ENCODE data around the gene USP25. TPM values are rescaled to one million over a fixed set of nuclear protein-coding genes. Genes with fewer than 3 reads are reported as not detected.

Gene USP25
- total RNA-seq, 2 donors from 2014 or later: 42.9 to 44.7 TPM

DNA sequence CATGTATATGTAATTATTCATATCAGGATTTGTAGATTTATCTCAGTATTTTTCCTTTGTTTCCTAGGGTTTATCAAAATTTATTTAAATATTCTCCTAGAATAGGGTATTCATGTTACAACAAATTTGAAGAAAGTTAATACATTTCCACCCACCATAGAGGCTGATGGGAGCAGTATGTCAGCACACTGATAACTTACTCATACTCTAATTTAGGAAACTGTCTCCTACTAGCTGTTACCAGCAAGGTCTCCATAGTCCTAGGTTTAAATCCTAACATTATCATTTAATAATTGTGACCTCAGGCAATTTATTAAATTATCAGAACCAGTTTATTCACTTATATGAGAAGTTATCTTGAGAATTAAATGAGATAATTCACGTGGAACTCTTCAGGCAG, 127.0 kb downstream of the USP25 start:
- no peaks in the 10 kb centered on the region for H3K4me1 ChIP-seq
- TF ChIP-seq, protein P1, sequence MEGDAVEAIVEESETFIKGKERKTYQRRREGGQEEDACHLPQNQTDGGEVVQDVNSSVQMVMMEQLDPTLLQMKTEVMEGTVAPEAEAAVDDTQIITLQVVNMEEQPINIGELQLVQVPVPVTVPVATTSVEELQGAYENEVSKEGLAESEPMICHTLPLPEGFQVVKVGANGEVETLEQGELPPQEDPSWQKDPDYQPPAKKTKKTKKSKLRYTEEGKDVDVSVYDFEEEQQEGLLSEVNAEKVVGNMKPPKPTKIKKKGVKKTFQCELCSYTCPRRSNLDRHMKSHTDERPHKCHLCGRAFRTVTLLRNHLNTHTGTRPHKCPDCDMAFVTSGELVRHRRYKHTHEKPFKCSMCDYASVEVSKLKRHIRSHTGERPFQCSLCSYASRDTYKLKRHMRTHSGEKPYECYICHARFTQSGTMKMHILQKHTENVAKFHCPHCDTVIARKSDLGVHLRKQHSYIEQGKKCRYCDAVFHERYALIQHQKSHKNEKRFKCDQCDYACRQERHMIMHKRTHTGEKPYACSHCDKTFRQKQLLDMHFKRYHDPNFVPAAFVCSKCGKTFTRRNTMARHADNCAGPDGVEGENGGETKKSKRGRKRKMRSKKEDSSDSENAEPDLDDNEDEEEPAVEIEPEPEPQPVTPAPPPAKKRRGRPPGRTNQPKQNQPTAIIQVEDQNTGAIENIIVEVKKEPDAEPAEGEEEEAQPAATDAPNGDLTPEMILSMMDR (IDR thresholded peaks at IDR 0.05): no peak
- no peak overlapping the region for H3K4me3 ChIP-seq
- no peak overlapping the region for H3K27ac ChIP-seq
- H3K27me3 ChIP-seq: no peaks in the 10 kb centered on the region
- DNase-seq (ENCODE audit: low spot score): no peak
- no peaks in the 10 kb centered on the region for H3K9me3 ChIP-seq
- H3K36me3 ChIP-seq: no peaks in the 10 kb centered on the region

DNA sequence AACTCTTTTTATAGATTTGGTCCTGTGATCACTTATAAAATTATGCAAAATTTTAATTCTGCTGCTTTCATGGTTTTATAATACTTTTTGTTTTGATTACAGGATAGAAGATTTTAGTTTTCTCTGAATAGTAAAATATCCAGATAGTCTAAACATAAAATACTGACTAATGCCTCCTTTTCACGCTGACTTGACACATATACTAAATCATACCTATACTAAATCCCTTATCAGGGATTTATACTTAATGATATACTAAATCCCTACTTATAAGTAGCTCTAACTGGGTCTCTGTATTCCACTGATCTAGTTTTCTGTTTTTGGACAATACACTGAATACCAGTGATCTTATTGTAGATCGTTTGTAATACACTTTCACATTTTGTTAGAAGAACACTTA, 128.0 kb downstream of the USP25 start:
- DNase-seq (ENCODE audit: low spot score): no peak
- no peak overlapping the region for H3K4me3 ChIP-seq
- TF ChIP-seq, protein P1 (IDR thresholded peaks at IDR 0.05): no peak
- no peaks in the 10 kb centered on the region for H3K9me3 ChIP-seq
- no peaks in the 10 kb centered on the region for H3K4me1 ChIP-seq
- no peak overlapping the region for H3K27ac ChIP-seq
- no peaks in the 10 kb centered on the region for H3K27me3 ChIP-seq
- no peaks in the 10 kb centered on the region for H3K36me3 ChIP-seq

DNA sequence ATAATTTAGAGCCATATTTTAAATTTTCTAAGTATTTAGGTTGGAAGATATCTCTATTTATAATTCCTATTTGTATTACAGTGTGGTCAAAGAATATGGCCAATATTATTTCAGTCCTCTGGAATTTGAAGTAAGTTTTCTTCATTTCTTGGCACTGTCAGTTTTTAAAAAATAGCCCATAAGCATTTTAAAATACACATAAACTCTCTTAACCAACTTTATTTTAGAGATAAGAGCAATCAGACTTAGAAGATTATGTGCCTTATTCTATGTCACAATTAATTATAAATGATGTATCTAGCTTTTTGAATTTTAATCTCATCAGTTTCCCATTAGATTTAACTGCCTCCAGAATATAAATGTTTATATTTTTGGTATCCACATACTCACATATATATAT, 130.8 kb downstream of the USP25 start:
- H3K4me3 ChIP-seq: no peak overlapping the region
- H3K4me1 ChIP-seq: no peaks in the 10 kb centered on the region
- no peak for DNase-seq (ENCODE audit: low spot score)
- no peak overlapping the region for H3K27ac ChIP-seq
- TF ChIP-seq, protein P1 (IDR thresholded peaks at IDR 0.05): no peak
- peaks cover 10% of the 10 kb centered on the region for H3K36me3 ChIP-seq
- H3K9me3 ChIP-seq: no peaks in the 10 kb centered on the region
- no peaks in the 10 kb centered on the region for H3K27me3 ChIP-seq

DNA sequence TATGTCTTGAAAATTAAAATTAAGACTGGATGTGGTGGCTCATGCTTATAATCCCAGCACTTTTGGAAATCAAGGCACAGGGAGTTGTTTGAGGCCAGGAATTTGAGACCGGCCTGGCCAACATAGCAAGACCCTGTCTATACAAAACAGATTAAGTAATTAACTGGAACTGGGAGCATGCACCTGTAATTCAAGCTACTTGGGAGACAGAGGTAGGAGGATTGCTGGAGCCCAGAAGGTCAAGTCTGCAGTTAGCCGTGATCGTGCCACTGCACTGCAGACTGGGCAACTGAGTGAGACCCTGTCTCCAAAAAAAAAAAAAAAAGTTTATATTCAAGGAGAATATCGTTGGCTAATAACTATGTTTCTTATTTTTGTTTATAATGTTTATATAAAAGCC, 139.2 kb downstream of the USP25 start:
- Histone ChIP-seq H3K27ac (no peak overlapping the region), H3K36me3 (peaks cover 32% of the 10 kb centered on the region), H3K9me3 (no peaks in the 10 kb centered on the region), H3K27me3 (no peaks in the 10 kb centered on the region), H3K4me3 (no peak overlapping the region), H3K4me1 (no peaks in the 10 kb centered on the region)
- no peak for DNase-seq (ENCODE audit: low spot score)
- TF ChIP-seq, protein P1 (IDR thresholded peaks at IDR 0.05): no peak

DNA sequence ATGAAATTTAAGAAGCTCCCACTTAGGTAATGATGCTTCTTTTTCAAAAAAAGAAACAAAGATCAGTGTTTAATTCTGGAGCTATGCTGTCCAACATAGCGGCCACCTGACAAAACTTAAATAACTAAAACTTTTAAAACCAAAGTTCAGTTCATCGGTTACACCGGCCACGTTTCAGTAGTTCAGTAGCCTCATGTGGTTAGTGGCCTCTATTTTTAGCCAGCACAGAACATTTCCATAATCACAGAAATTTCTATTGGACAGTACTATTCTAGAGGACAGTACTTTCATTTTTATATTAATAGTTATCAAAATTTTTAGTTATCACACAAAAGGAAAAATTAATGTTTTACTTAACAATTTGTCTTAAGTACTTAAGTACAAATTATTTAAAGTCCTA, 141.0 kb downstream of the USP25 start:
- Histone ChIP-seq H3K9me3 (no peaks in the 10 kb centered on the region), H3K4me1 (no peaks in the 10 kb centered on the region), H3K36me3 (peaks cover 36% of the 10 kb centered on the region), H3K27ac (no peak overlapping the region), H3K27me3 (no peaks in the 10 kb centered on the region), H3K4me3 (no peak overlapping the region)
- TF ChIP-seq, protein P1 (IDR thresholded peaks at IDR 0.05): no peak
- no peak for DNase-seq (ENCODE audit: low spot score)

DNA sequence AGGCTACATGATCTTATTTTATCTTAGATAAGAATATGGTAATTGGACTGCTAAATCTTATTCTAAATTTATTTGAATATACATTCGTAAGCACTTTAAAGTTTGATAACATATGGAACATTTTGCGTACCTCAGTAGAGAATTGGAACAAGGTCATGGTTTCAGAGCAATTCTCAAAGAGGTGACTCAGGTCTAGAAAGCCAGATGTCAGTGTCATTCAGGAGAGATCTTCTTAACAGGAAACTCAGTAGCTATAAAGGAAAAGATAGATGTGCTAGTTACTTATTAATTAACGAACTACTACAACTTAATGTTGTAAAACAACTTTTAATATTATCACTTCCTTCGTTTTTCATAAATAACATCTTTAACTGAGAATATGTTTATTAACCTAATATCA, 142.5 kb downstream of the USP25 start:
- Histone ChIP-seq H3K27ac (no peak overlapping the region), H3K4me3 (no peak overlapping the region), H3K9me3 (no peaks in the 10 kb centered on the region), H3K4me1 (no peaks in the 10 kb centered on the region), H3K27me3 (no peaks in the 10 kb centered on the region), H3K36me3 (peaks cover 26% of the 10 kb centered on the region)
- no peak for DNase-seq (ENCODE audit: low spot score)
- TF ChIP-seq, protein P1 (IDR thresholded peaks at IDR 0.05): no peak

All from right atrium auricular region (tissue), 2 donors.